ENCODE measurements around the gene CHST15. TPM values are rescaled to one million over a fixed set of nuclear protein-coding genes. Genes with fewer than 3 reads are reported as not detected.

The CHST15 gene
- total RNA-seq, 2 experiments from 2014 or later, result 14.7 to 26.4 TPM

DNA sequence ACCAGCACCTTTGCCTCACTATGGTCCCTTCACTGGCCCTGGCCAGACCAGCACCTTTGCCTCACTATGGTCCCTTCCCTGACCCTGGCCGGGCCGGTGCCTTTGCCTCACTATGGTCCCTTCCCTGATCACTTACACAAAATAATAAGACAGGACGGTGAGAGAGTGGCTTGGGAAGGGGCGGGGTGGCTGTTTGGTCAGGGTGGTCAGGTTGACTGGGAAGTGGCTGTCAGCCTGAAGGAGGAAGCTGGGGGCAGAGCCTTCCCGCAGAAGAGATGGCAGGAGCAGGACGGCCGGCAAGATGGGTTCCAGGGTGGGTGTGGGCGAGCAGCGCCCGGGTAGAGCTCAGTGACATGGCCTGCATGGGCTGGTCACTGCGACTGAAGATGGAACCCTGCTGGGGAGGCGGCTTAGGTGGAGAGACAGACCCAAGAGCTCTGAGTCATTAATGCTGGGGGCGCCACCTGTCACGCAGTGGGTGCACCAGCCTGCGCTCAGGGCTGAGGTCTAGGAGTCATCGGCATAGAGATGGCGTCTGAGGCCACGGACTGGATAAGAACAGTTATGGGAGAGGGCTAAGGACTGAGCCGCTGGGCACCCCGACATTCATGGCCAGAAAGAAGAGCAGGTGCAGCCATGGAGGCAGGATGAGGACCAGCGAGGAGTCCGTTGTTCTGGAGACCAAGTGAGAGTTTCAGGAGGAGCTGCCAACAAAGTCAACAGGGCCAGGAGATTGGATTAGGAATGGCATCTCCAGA lies 91.8 kb downstream of the CHST15 start:
- no peak overlapping the region for H2AFZ ChIP-seq (ENCODE audit: low read length)
- no peak for TF ChIP-seq EZH2phosphoT487 (IDR thresholded peaks at IDR 0.05; ENCODE audit: borderline replicate concordance, low read depth, low read length)
- TF ChIP-seq, protein P1, sequence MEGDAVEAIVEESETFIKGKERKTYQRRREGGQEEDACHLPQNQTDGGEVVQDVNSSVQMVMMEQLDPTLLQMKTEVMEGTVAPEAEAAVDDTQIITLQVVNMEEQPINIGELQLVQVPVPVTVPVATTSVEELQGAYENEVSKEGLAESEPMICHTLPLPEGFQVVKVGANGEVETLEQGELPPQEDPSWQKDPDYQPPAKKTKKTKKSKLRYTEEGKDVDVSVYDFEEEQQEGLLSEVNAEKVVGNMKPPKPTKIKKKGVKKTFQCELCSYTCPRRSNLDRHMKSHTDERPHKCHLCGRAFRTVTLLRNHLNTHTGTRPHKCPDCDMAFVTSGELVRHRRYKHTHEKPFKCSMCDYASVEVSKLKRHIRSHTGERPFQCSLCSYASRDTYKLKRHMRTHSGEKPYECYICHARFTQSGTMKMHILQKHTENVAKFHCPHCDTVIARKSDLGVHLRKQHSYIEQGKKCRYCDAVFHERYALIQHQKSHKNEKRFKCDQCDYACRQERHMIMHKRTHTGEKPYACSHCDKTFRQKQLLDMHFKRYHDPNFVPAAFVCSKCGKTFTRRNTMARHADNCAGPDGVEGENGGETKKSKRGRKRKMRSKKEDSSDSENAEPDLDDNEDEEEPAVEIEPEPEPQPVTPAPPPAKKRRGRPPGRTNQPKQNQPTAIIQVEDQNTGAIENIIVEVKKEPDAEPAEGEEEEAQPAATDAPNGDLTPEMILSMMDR (conservative IDR thresholded peaks at IDR 0.05; ENCODE audit: low read length), result no peak
- no peaks in the 10 kb centered on the region for H4K20me1 ChIP-seq (ENCODE audit: insufficient read depth, low read length)
- intact Hi-C loops (cut with micrococcal nuclease; ENCODE audit: unreplicated experiment), result no loop called here
- peaks cover 3% of the 10 kb centered on the region for H3K4me1 ChIP-seq (ENCODE audit: insufficient read depth, low read length, poor library complexity, severe bottlenecking)
- H3K9me3 ChIP-seq (ENCODE audit: low read length), result no peaks in the 10 kb centered on the region
- H3K79me2 ChIP-seq (ENCODE audit: insufficient read depth, low read depth, low read length), result no peaks in the 10 kb centered on the region
- POLR2A ChIA-PET, result interaction anchor here (0.6 kb wide), 1 partner anchor 362 kb away, joined by 3 read pairs; no protein-coding TSS in a partner anchor
- H3K4me3 ChIP-seq (ENCODE audit: low read depth, low read length, poor library complexity, severe bottlenecking), result no peak overlapping the region
- CTCF ChIA-PET (ENCODE audit: unreplicated experiment), result no interaction called here
- no peak for DNase-seq (ENCODE audit: low spot score)
- no peak overlapping the region for H3K4me2 ChIP-seq (ENCODE audit: low read length)
- H3K36me3 ChIP-seq (ENCODE audit: insufficient read depth, low read length), result peaks cover under 1% of the 10 kb centered on the region; the same call in 1 of the 2 replicates
- H3K27ac ChIP-seq (ENCODE audit: low read depth, low read length, poor library complexity, severe bottlenecking), result no peak overlapping the region
- no TSS peak for BruUV-seq (replicated peaks)
- no peaks in the 10 kb centered on the region for H3K9me2 ChIP-seq (ENCODE audit: insufficient read depth, low read length)

DNA sequence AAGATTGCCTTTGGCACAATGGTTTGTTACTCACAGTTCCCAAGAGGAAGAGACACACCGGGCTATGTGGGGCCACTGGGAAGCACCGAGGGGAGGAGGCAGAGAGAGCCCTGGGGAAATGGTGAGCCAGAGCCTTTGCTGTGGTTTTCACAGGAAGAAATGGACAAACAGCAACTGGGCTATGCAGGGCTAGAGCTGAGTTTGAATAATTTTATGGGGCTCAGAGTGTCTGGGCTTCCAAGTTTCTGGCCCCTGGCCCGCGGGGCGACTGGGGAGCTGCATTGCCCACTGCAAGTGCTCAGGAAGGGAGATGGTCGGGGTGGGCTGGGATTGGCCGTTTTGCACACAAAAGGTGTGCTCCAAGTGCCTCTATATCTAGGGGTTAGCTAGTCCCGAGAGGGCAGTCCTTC lies 92.6 kb downstream of the CHST15 start:
- Histone ChIP-seq H3K9me2 (ENCODE audit: insufficient read depth, low read length) (no peaks in the 10 kb centered on the region), H3K4me2 (ENCODE audit: low read length) (no peak overlapping the region), H3K36me3 (ENCODE audit: insufficient read depth, low read length) (no peaks in the 10 kb centered on the region), H3K9me3 (ENCODE audit: low read length) (no peaks in the 10 kb centered on the region), H3K27ac (ENCODE audit: low read depth, low read length, poor library complexity, severe bottlenecking) (no peak overlapping the region), H3K79me2 (ENCODE audit: insufficient read depth, low read depth, low read length) (no peaks in the 10 kb centered on the region), H4K20me1 (ENCODE audit: insufficient read depth, low read length) (no peaks in the 10 kb centered on the region), H2AFZ (ENCODE audit: low read length) (no peak overlapping the region), H3K4me3 (ENCODE audit: low read depth, low read length, poor library complexity, severe bottlenecking) (no peak overlapping the region), H3K4me1 (ENCODE audit: insufficient read depth, low read length, poor library complexity, severe bottlenecking) (peaks cover 3% of the 10 kb centered on the region)
- intact Hi-C loops (cut with micrococcal nuclease; ENCODE audit: unreplicated experiment), result no loop called here
- no TSS peak for BruUV-seq (replicated peaks)
- CTCF ChIA-PET (ENCODE audit: unreplicated experiment), result no interaction called here
- TF ChIP-seq, protein P1 (conservative IDR thresholded peaks at IDR 0.05; ENCODE audit: low read length), result no peak
- no peak for TF ChIP-seq EZH2phosphoT487 (IDR thresholded peaks at IDR 0.05; ENCODE audit: borderline replicate concordance, low read depth, low read length)
- no peak for DNase-seq (ENCODE audit: low spot score)
- POLR2A ChIA-PET, result interaction anchor here (0.9 kb wide), 1 partner anchor 71 kb away, joined by 7 read pairs; no protein-coding TSS in a partner anchor
